Measurements from ENCODE around the gene TMX4. TPM values are rescaled to one million over a fixed set of nuclear protein-coding genes. Genes with fewer than 3 reads are reported as not detected.
"Not testable (repeated sequence)": the region's sequence is repeated elsewhere in the genome, so short reads cannot be mapped to it uniquely, and the experiment has no call there.

TMX4 gene
- total RNA-seq, 3 donors from 2014 or later, result 40.0 to 61.9 (median 60.7) TPM

- no peaks in the 10 kb centered on the region for H3K9me3 ChIP-seq
- no peaks in the 10 kb centered on the region for H3K36me3 ChIP-seq
- no peak for TF ChIP-seq CTCF (IDR thresholded peaks at IDR 0.05)
- no peak for TF ChIP-seq POLR2A (IDR thresholded peaks at IDR 0.05)
- TF ChIP-seq POLR2AphosphoS5 (IDR thresholded peaks at IDR 0.05), result no peak
- no peak for DNase-seq (ENCODE audit: low spot score in 2 of 2)
- H3K27ac ChIP-seq, result no peak overlapping the region
- H3K4me1 ChIP-seq, result no peaks in the 10 kb centered on the region
- no peak overlapping the region for H3K4me3 ChIP-seq
- intact Hi-C loops (cut with DNase I; ENCODE audit: low total_unique reads), result no loop called here
- H3K27me3 ChIP-seq, result no peaks in the 10 kb centered on the region
These were observed 53.4 kb downstream of the TMX4 start for GRCh38 chr20:7966176-7966575.

GRCh38 chr20:7959484-7959883 lies 60.1 kb downstream of the TMX4 start:
- TF ChIP-seq POLR2AphosphoS5 (IDR thresholded peaks at IDR 0.05) (no peak), POLR2A (IDR thresholded peaks at IDR 0.05) (no peak), CTCF (IDR thresholded peaks at IDR 0.05) (no peak)
- intact Hi-C loops (cut with DNase I; ENCODE audit: low total_unique reads), result no loop called here
- Histone ChIP-seq H3K27me3 (no peaks in the 10 kb centered on the region), H3K27ac (no peak overlapping the region), H3K36me3 (no peaks in the 10 kb centered on the region), H3K9me3 (peaks cover 7 to 8% of the 10 kb centered on the region in 2 donors), H3K4me1 (no peaks in the 10 kb centered on the region), H3K4me3 (no peak overlapping the region)
- no peak for DNase-seq (ENCODE audit: low spot score in 2 of 2)

GRCh38 chr20:7956561-7956960 lies 63.0 kb downstream of the TMX4 start:
- H3K36me3 ChIP-seq; H3K27ac ChIP-seq; intact Hi-C loops (cut with DNase I; ENCODE audit: low total_unique reads); DNase-seq (ENCODE audit: low spot score in 2 of 2); H3K9me3 ChIP-seq; H3K4me3 ChIP-seq; H3K27me3 ChIP-seq; H3K4me1 ChIP-seq: not testable (repeated sequence)

- intact Hi-C loops (cut with DNase I; ENCODE audit: low total_unique reads), result no loop called here
These were observed 69.2 kb downstream of the TMX4 start for GRCh38 chr20:7950387-7950786.

GRCh38 chr20:7943891-7944290 lies 75.7 kb downstream of the TMX4 start:
- TF ChIP-seq CTCF (IDR thresholded peaks at IDR 0.05) (no peak), POLR2A (IDR thresholded peaks at IDR 0.05) (no peak), POLR2AphosphoS5 (IDR thresholded peaks at IDR 0.05) (no peak)

More at GRCh38 chr20:7950387-7950786, 69.2 kb downstream of the TMX4 start:
- Histone ChIP-seq H3K27me3 (no peaks in the 10 kb centered on the region), H3K4me1 (no peaks in the 10 kb centered on the region), H3K9me3 (peaks cover 0 to 9% of the 10 kb centered on the region in 2 donors), H3K36me3 (no peaks in the 10 kb centered on the region), H3K4me3 (no peak overlapping the region), H3K27ac (no peak overlapping the region)
- no peak for DNase-seq (ENCODE audit: low spot score in 2 of 2)
- TF ChIP-seq CTCF (IDR thresholded peaks at IDR 0.05) (no peak), POLR2AphosphoS5 (IDR thresholded peaks at IDR 0.05) (no peak), POLR2A (IDR thresholded peaks at IDR 0.05) (no peak)

GRCh38 chr20:7940341-7940740 lies 79.2 kb downstream of the TMX4 start, which contains the start of gene HAO1:
HAO1 (minus strand) TSS chr20:7940458; CDS start chr20:7940422, 36 bp downstream.
- H3K4me1 ChIP-seq, result no peaks in the 10 kb centered on the region
- H3K4me3 ChIP-seq, result no peak within 1 kb of the TSS
- no peak for TF ChIP-seq CTCF (IDR thresholded peaks at IDR 0.05)
- TF ChIP-seq POLR2A (IDR thresholded peaks at IDR 0.05), result no peak
- no peak for TF ChIP-seq POLR2AphosphoS5 (IDR thresholded peaks at IDR 0.05)
- no peaks in the 10 kb centered on the region for H3K9me3 ChIP-seq
- H3K27me3 ChIP-seq, result no peaks in the 10 kb centered on the region
- no peaks in the 10 kb centered on the region for H3K36me3 ChIP-seq
- no peak for DNase-seq (ENCODE audit: low spot score in 2 of 2)
- intact Hi-C loops (cut with DNase I; ENCODE audit: low total_unique reads), result no loop called here
- no peak within 1 kb of the TSS for H3K27ac ChIP-seq

More at GRCh38 chr20:7943891-7944290, 75.7 kb downstream of the TMX4 start:
- Histone ChIP-seq H3K27me3 (no peaks in the 10 kb centered on the region), H3K9me3 (peaks cover 0 to 9% of the 10 kb centered on the region in 2 donors), H3K27ac (no peak overlapping the region), H3K36me3 (no peaks in the 10 kb centered on the region), H3K4me3 (no peak overlapping the region), H3K4me1 (no peaks in the 10 kb centered on the region)
- DNase-seq (ENCODE audit: low spot score in 2 of 2), result no peak
- intact Hi-C loops (cut with DNase I; ENCODE audit: low total_unique reads), result no loop called here

Data from breast epithelium (tissue), 4 donors.